Measurements from ENCODE around the gene RBMY1J.
"Not testable (repeated sequence)": the region's sequence is repeated elsewhere in the genome, so short reads cannot be mapped to it uniquely, and the experiment has no call there.

- TF ChIP-seq, protein P1, sequence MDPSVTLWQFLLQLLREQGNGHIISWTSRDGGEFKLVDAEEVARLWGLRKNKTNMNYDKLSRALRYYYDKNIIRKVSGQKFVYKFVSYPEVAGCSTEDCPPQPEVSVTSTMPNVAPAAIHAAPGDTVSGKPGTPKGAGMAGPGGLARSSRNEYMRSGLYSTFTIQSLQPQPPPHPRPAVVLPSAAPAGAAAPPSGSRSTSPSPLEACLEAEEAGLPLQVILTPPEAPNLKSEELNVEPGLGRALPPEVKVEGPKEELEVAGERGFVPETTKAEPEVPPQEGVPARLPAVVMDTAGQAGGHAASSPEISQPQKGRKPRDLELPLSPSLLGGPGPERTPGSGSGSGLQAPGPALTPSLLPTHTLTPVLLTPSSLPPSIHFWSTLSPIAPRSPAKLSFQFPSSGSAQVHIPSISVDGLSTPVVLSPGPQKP (IDR thresholded peaks at IDR 0.05; ENCODE audit: low read depth, low read length): not testable (repeated sequence)
- TF ChIP-seq CTCF (IDR thresholded peaks at IDR 0.05); MAX (IDR thresholded peaks at IDR 0.05); HDAC2 (IDR thresholded peaks at IDR 0.05); CHD4 (IDR thresholded peaks at IDR 0.05; ENCODE audit: borderline replicate concordance); RNF2 (IDR thresholded peaks at IDR 0.05; ENCODE audit: borderline replicate concordance, low read depth); EP300 (IDR thresholded peaks at IDR 0.05); POLR2AphosphoS2 (conservative IDR thresholded peaks at IDR 0.05; ENCODE audit: low read length): not testable (repeated sequence)
Measured at GRCh38 chrY:22444718-22445396, 41.6 kb downstream of the RBMY1J start.
